Osteoblast (primary cell): ENCODE data around the gene NUP50. TPM values are rescaled to one million over a fixed set of nuclear protein-coding genes. Genes with fewer than 3 reads are reported as not detected.
"Not testable (repeated sequence)": the region's sequence is repeated elsewhere in the genome, so short reads cannot be mapped to it uniquely, and the experiment has no call there.

Experiments used
- DNase-seq: peaks from one replicate; pipeline ENCODE4 v3.0.0; 2011; ENCODE audit warnings: low spot score, mixed read lengths; ENCODE audit not compliant: insufficient read length; ENCODE audit errors: missing footprints
- H2AFZ ChIP-seq: 2 replicates; pipeline ENCODE4 v1.6.0; 2011; ENCODE audit warnings: mild to moderate bottlenecking, low read length
- H3K27ac ChIP-seq: 2 replicates; pipeline ENCODE4 v1.5.1; 2011; ENCODE audit warnings: mild to moderate bottlenecking, low read depth, low read length, moderate library complexity
- H3K27me3 ChIP-seq: 2 replicates; pipeline ENCODE4 v1.6.0; 2012; ENCODE audit warnings: mild to moderate bottlenecking, control low read depth, inconsistent platforms, low read length, moderate library complexity; ENCODE audit not compliant: insufficient read depth
- H3K36me3 ChIP-seq: 2 replicates; pipeline ENCODE4 v1.5.1; 2011; ENCODE audit warnings: mild to moderate bottlenecking, low read length, control low read depth, moderate library complexity; ENCODE audit not compliant: insufficient read depth
- H3K4me1 ChIP-seq: 2 replicates; pipeline ENCODE4 v1.5.1; 2011; ENCODE audit warnings: mild to moderate bottlenecking, low read length, control low read depth, moderate library complexity; ENCODE audit not compliant: insufficient read depth
- H3K4me2 ChIP-seq: 2 replicates; pipeline ENCODE4 v1.6.0; 2011; ENCODE audit warnings: mild to moderate bottlenecking, low read length; ENCODE audit not compliant: insufficient read depth
- H3K4me3 ChIP-seq: fragments of 200-600 bp; sonication (generic); 3 replicates; pipeline ENCODE4 v1.5.1; 2012; ENCODE audit warnings: mild to moderate bottlenecking, low read length, inconsistent platforms; ENCODE audit not compliant: insufficient read depth
- H3K79me2 ChIP-seq: 2 replicates; pipeline ENCODE4 v1.6.0; 2012; ENCODE audit warnings: mild to moderate bottlenecking, low read length, control low read depth, inconsistent platforms; ENCODE audit not compliant: insufficient read depth
- H3K9me3 ChIP-seq: 2 replicates; pipeline ENCODE4 v1.5.1; 2011; ENCODE audit warnings: low read depth, low read length, control low read depth
- H4K20me1 ChIP-seq: 2 replicates; pipeline ENCODE4 v1.6.0; 2012; ENCODE audit warnings: mild to moderate bottlenecking, low read length, control low read depth; ENCODE audit not compliant: insufficient read depth
- CTCF ChIP-seq: IDR thresholded peaks from 2 replicates; pipeline ENCODE4 v1.5.1; 2011; ENCODE audit warnings: mild to moderate bottlenecking, low read depth, low read length, moderate library complexity; ENCODE audit errors: extremely low read depth
- total RNA-seq: library from RNA; depleted of rRNA; stranded (reverse); fragments of >200 nt; gene quantifications from 2 replicates; pipeline ENCODE4 v1.2.3, GENCODE V29; 2012

NUP50 gene
- total RNA-seq, 1 donor: 54.3 TPM

GRCh38 chr22:45187891-45188290 is 24.2 kb downstream of the NUP50 start:
- no peak for TF ChIP-seq CTCF
- DNase-seq: no peak
- H4K20me1 ChIP-seq: peaks cover 3% of the 10 kb centered on the region
- peaks cover 36% of the 10 kb centered on the region for H3K36me3 ChIP-seq
- no peak overlapping the region for H3K4me2 ChIP-seq
- no peaks in the 10 kb centered on the region for H3K4me1 ChIP-seq
- H3K27ac ChIP-seq: no peak overlapping the region
- no peak overlapping the region for H2AFZ ChIP-seq
- no peak overlapping the region for H3K4me3 ChIP-seq
- no peaks in the 10 kb centered on the region for H3K9me3 ChIP-seq
- peaks cover 13% of the 10 kb centered on the region for H3K79me2 ChIP-seq
- H3K27me3 ChIP-seq: no peaks in the 10 kb centered on the region

GRCh38 chr22:45188779-45189178 is 25.1 kb downstream of the NUP50 start:
- no peak for DNase-seq
- no peaks in the 10 kb centered on the region for H3K27me3 ChIP-seq
- no peak overlapping the region for H2AFZ ChIP-seq
- H3K36me3 ChIP-seq: peaks cover 28% of the 10 kb centered on the region
- H3K4me1 ChIP-seq: no peaks in the 10 kb centered on the region
- peaks cover 11% of the 10 kb centered on the region for H3K79me2 ChIP-seq
- H3K9me3 ChIP-seq: no peaks in the 10 kb centered on the region
- no peak for TF ChIP-seq CTCF
- no peak overlapping the region for H3K4me3 ChIP-seq
- no peak overlapping the region for H3K4me2 ChIP-seq
- peaks cover under 1% of the 10 kb centered on the region for H4K20me1 ChIP-seq
- H3K27ac ChIP-seq: no peak overlapping the region

- DNase-seq: no peak
- TF ChIP-seq CTCF: no peak
These were observed 26.6 kb downstream of the NUP50 start for GRCh38 chr22:45190202-45190872.

GRCh38 chr22:45191746-45192145 is 28.0 kb downstream of the NUP50 start:
- H3K36me3 ChIP-seq, H3K27ac ChIP-seq, H4K20me1 ChIP-seq, H3K79me2 ChIP-seq, H3K9me3 ChIP-seq, DNase-seq, H3K27me3 ChIP-seq, H3K4me1 ChIP-seq, H2AFZ ChIP-seq, H3K4me2 ChIP-seq, H3K4me3 ChIP-seq: not testable (repeated sequence)

More at GRCh38 chr22:45190202-45190872, 26.6 kb downstream of the NUP50 start:
- H3K4me1 ChIP-seq: no peaks in the 10 kb centered on the region
- no peaks in the 10 kb centered on the region for H4K20me1 ChIP-seq
- H3K4me3 ChIP-seq: no peak overlapping the region
- H3K9me3 ChIP-seq: no peaks in the 10 kb centered on the region
- no peaks in the 10 kb centered on the region for H3K27me3 ChIP-seq
- H2AFZ ChIP-seq: no peak overlapping the region
- H3K79me2 ChIP-seq: peaks cover 6% of the 10 kb centered on the region
- H3K4me2 ChIP-seq: no peak overlapping the region
- no peak overlapping the region for H3K27ac ChIP-seq
- H3K36me3 ChIP-seq: peaks cover 13% of the 10 kb centered on the region
